Panc1 (cell line): ENCODE measurements around the gene INO80C. TPM values are rescaled to one million over a fixed set of nuclear protein-coding genes. Genes with fewer than 3 reads are reported as not detected.

ENCODE experiments used
- ATAC-seq: fragments of 200-7000 bp; cut with Tn5 transposase; 2 replicates; pipeline ENCODE4 v1.9.1; 2020; ENCODE audit warnings: mild to moderate bottlenecking, moderate library complexity
- BruUV-seq: library from RNA; stranded (reverse); fragments of 400-500 nt; replicated peaks from 2 replicates; lab custom pipeline; 2021; lab: Mats Ljungman, UMichigan
- CTCF ChIA-PET: fragments of 300-600 bp; sonication (Branson Sonifier 250); formaldehyde crosslinking; loops from one replicate; lab custom pipeline; 2022; ENCODE audit warnings: antibody characterized with exemption; lab: Charles Lee
- POLR2A ChIA-PET: fragments of 300-600 bp; sonication (Branson Sonifier 250); formaldehyde crosslinking; loops from one replicate; lab custom pipeline; 2022; ENCODE audit warnings: antibody characterized with exemption; lab: Charles Lee
- DNase-seq: peaks from one replicate; pipeline ENCODE4 v3.0.0-alpha.2; 2010; ENCODE audit warnings: low read depth, low spot score
- H3K27ac ChIP-seq: 2 replicates; pipeline ENCODE4 v1.5.1; 2011; ENCODE audit warnings: mild to moderate bottlenecking, low read length, inconsistent platforms
- H3K27me3 ChIP-seq: fragments of 200-500 bp; sonication (Bioruptor generic); 2 replicates; pipeline ENCODE4 v1.6.0; 2014; ENCODE audit warnings: low read length, inconsistent platforms; ENCODE audit not compliant: control insufficient read depth, insufficient read depth
- H3K36me3 ChIP-seq: fragments of 200-500 bp; sonication (Bioruptor generic); 2 replicates; pipeline ENCODE4 v1.5.1; 2014; ENCODE audit warnings: inconsistent platforms, mild to moderate bottlenecking, low read length, moderate library complexity; ENCODE audit not compliant: control insufficient read depth, insufficient read depth
- H3K4me1 ChIP-seq: 2 replicates; pipeline ENCODE4 v1.5.1; 2011; ENCODE audit warnings: inconsistent platforms, mild to moderate bottlenecking, low read length, moderate library complexity; ENCODE audit not compliant: control insufficient read depth, insufficient read depth
- H3K4me3 ChIP-seq, 2 experiments: 2 replicates each; pipeline ENCODE4 v1.5.1; 2011 to 2012; ENCODE audit warnings: low read depth in 2 of 2, low read length in 2 of 2, mild to moderate bottlenecking in 2 of 2, inconsistent platforms in 1 of 2, moderate library complexity in 1 of 2
- H3K9me3 ChIP-seq: fragments of 200-500 bp; sonication (Bioruptor generic); 2 replicates; pipeline ENCODE4 v1.5.1; 2014; ENCODE audit warnings: low read depth, mild to moderate bottlenecking, inconsistent platforms, low read length, moderate library complexity; ENCODE audit not compliant: control insufficient read depth, insufficient read depth
- POLR2AphosphoS5 ChIP-seq: IDR thresholded peaks from 2 replicates; pipeline ENCODE4 v1.6.1; 2012; ENCODE audit warnings: mild to moderate bottlenecking, low read depth, low read length, moderate library complexity
- REST ChIP-seq, 2 experiments: IDR thresholded peaks; 2 replicates each; pipeline ENCODE4 v1.6.1; 2011 to 2012; ENCODE audit warnings: low read depth in 2 of 2, control low read depth in 1 of 2, low read length in 1 of 2, mild to moderate bottlenecking in 1 of 2, moderate library complexity in 1 of 2; ENCODE audit not compliant: insufficient read depth in 1 of 2
- SIN3A ChIP-seq: IDR thresholded peaks from 2 replicates; pipeline ENCODE4 v1.6.1; 2012; ENCODE audit warnings: low read depth, mild to moderate bottlenecking, low read length, moderate library complexity, borderline replicate concordance; ENCODE audit not compliant: insufficient read depth
- TCF7L2 ChIP-seq: IDR thresholded peaks from 2 replicates; pipeline ENCODE4 v1.6.1; 2011; ENCODE audit warnings: mild to moderate bottlenecking, low read depth, low read length, inconsistent platforms
- in situ Hi-C: cut with HindIII; loops from 2 replicates; pipeline ENCODE4 v1.10.0; 2016; ENCODE audit warnings: low sequenced_read_pairs, low pct_unique_long_range_greater_than_20kb
- intact Hi-C: fragments of 100-400 bp; cut with micrococcal nuclease; formaldehyde crosslinking; loops from one replicate; pipeline ENCODE4 v1.10.0; 2022; ENCODE audit not compliant: unreplicated experiment
- total RNA-seq: library from RNA; stranded (reverse); gene quantifications from one replicate; pipeline ENCODE4 v1.2.1, GENCODE V29; 2021; ENCODE audit not compliant: unreplicated experiment
- TF ChIP-seq, protein P1 (sequence below): fragments of 450-650 bp; IDR thresholded peaks from 2 replicates; pipeline ENCODE4 v1.5.1; 2017; ENCODE audit warnings: mild to moderate bottlenecking

The INO80C gene
- total RNA-seq, 1 experiment from 2014 or later: 25.8 TPM

DNA sequence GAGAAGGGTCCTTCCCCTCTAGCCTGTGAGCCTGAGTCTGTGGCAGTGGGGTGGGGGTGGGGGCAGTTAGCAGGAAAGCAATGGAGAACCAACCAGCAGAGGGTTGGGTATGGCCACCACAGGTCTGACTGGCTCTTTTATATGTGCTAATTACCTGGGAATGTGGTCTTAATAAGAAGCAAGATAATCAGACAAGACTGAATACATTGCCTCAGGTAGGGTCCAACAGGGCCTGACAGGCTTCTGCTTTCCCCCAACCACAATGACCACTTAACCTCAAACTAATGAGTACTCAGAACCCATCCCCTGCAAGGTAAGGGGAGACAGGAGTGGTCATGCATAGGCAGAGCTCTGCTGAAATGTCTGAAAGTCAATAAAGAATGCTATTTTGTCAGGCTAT, 44.6 kb upstream of the INO80C start:
- intact Hi-C loops (no loop called here), in situ Hi-C loops (no loop called here)
- BruUV-seq: no TSS peak
- Histone ChIP-seq H3K36me3 (no peaks in the 10 kb centered on the region), H3K4me1 (no peaks in the 10 kb centered on the region), H3K27ac (no peak overlapping the region), H3K9me3 (peaks cover 2% of the 10 kb centered on the region; the same call in 1 of the 2 replicates), H3K27me3 (no peaks in the 10 kb centered on the region), H3K4me3 (no peak overlapping the region)
- CTCF ChIA-PET: no interaction called here
- POLR2A ChIA-PET: no interaction called here
- DNase-seq: no peak
- ATAC-seq: no peak
- TF ChIP-seq, protein P1, sequence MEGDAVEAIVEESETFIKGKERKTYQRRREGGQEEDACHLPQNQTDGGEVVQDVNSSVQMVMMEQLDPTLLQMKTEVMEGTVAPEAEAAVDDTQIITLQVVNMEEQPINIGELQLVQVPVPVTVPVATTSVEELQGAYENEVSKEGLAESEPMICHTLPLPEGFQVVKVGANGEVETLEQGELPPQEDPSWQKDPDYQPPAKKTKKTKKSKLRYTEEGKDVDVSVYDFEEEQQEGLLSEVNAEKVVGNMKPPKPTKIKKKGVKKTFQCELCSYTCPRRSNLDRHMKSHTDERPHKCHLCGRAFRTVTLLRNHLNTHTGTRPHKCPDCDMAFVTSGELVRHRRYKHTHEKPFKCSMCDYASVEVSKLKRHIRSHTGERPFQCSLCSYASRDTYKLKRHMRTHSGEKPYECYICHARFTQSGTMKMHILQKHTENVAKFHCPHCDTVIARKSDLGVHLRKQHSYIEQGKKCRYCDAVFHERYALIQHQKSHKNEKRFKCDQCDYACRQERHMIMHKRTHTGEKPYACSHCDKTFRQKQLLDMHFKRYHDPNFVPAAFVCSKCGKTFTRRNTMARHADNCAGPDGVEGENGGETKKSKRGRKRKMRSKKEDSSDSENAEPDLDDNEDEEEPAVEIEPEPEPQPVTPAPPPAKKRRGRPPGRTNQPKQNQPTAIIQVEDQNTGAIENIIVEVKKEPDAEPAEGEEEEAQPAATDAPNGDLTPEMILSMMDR: no peak
- TF ChIP-seq REST (IDR thresholded peaks at IDR 0.05; ENCODE audit: insufficient read depth in 1 of 2, low read depth in 2 of 2, low read length in 1 of 2): no peak

- no TSS peak for BruUV-seq
- DNase-seq (no peak), ATAC-seq (no peak)
- intact Hi-C loops: no loop called here
- H3K4me3 ChIP-seq: no peak overlapping the region
- no peaks in the 10 kb centered on the region for H3K27me3 ChIP-seq
- H3K9me3 ChIP-seq: peaks cover 2% of the 10 kb centered on the region; the same call in 1 of the 2 replicates
- H3K36me3 ChIP-seq: no peaks in the 10 kb centered on the region
- POLR2A ChIA-PET: no interaction called here
- TF ChIP-seq TCF7L2: no peak
- no peak for TF ChIP-seq POLR2AphosphoS5
- TF ChIP-seq, protein P1: no peak
- TF ChIP-seq SIN3A: no peak
- no peak for TF ChIP-seq REST (IDR thresholded peaks at IDR 0.05; ENCODE audit: insufficient read depth in 1 of 2, low read depth in 2 of 2, low read length in 1 of 2)
- in situ Hi-C loops: no loop called here
- CTCF ChIA-PET: no interaction called here
- no peak overlapping the region for H3K27ac ChIP-seq
- no peaks in the 10 kb centered on the region for H3K4me1 ChIP-seq
Measured at GRCh38 chr18:35535297-35535696, 37.5 kb upstream of the INO80C start.
